ENCODE results near the gene KRTAP10-8.
"Not testable (repeated sequence)": the region's sequence is repeated elsewhere in the genome, so short reads cannot be mapped to it uniquely, and the experiment has no call there.

DNA sequence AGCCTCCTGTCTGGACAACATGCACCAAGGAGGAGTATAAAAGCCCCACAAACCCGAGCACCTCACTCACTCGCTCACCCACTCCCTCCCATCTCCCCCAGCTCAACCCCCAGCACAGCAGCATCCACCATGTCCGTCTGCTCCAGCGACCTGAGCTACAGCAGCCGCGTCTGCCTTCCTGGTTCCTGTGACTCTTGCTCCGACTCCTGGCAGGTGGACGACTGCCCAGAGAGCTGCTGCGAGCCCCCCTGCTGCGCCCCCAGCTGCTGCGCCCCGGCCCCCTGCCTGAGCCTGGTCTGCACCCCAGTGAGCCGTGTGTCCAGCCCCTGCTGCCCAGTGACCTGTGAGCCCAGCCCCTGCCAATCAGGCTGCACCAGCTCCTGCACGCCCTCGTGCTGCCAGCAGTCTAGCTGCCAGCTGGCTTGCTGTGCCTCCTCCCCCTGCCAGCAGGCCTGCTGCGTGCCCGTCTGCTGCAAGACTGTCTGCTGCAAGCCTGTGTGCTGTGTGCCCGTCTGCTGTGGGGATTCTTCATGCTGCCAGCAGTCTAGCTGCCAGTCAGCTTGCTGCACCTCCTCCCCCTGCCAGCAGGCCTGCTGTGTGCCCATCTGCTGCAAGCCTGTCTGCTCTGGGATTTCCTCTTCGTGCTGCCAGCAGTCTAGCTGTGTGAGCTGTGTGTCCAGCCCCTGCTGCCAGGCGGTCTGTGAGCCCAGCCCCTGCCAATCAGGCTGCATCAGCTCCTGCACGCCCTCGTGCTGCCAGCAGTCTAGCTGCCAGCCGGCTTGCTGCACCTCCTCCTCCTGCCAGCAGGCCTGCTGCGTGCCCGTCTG, 38.0 kb upstream of the KRTAP10-8 start, which contains the start of gene KRTAP10-4:
- TF ChIP-seq CTCF (conservative IDR thresholded peaks at IDR 0.05 in 1 of 2, IDR thresholded peaks at IDR 0.05 in 1 of 2; ENCODE audit: low read depth in 1 of 2, low read length in 2 of 2); EZH2 (IDR thresholded peaks at IDR 0.05; ENCODE audit: low read length, missing control alignments): not testable (repeated sequence)
